ENCODE results near the gene SELENOW.

GRCh38 chr19:47767349-47767748, 11.2 kb upstream of the SELENOW start:
- TF ChIP-seq EZH2phosphoT487 (conservative IDR thresholded peaks at IDR 0.05; ENCODE audit: low read length) (no peak), CTCF (IDR thresholded peaks at IDR 0.05; ENCODE audit: insufficient read depth, low read length, poor library complexity, severe bottlenecking) (no peak)

All from SU-DHL-6 (cell line).